Urothelium cell line (cell line): ENCODE results near the gene ENTR1.

ENCODE experiments used
- DNase-seq: peaks from one replicate; pipeline ENCODE4 v3.0.0; 2011; ENCODE audit warnings: low spot score, mixed read lengths
- FAIRE-seq: peaks from 2 replicates; lab custom pipeline; 2011; peaks lifted over from hg19 to GRCh38; lab: Jason Lieb, UNC

ENTR1 gene

GRCh38 chr9:136379401-136379800 is 31.0 kb downstream of the ENTR1 start:
- no peak for FAIRE-seq
- DNase-seq = no peak

GRCh38 chr9:136379003-136379287 is 31.5 kb downstream of the ENTR1 start:
- no peak for FAIRE-seq
- no peak for DNase-seq

GRCh38 chr9:136378170-136379002 is 32.0 kb downstream of the ENTR1 start:
- FAIRE-seq (no peak), DNase-seq (no peak)

DNA sequence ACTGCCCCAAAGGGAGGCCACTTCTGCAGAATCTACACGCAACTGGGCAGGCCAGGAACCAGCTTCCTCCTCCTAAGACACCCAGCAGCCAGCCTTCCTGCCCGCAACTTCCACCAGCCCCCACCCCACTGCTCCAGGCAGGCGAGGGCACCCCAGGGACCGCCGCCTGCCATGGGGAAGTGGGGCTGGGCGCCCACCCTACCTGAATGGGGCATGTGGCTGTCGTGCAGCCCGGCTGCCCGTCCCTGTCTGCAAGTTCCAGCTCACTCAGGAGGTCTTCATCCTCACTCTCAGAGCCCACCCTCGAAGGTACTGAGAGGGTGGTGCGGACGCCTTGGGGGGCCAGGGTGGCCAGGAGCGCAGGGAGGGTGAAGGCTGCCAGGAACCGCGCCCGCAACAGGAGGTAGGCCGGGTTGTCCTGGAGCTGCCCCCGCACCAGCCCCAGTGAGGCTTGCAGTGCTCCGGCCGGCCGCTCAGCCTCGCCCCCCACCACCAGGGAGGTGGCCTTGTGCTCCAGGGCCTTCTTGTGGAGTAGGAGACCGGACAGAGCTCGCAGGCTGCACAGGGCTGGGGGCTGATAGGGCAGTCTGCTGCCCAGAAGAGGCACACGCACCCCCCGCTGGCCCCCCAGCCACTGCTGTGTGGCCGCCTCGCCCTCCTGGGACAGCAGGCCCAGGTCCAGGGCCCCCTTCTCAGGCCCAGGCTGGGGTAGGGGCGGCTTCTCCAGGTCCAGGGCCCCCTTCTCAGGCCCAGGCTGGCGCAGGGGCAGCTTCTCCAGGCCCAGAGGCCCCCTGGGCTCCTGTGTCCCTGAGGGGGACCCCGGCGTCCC is 32.9 kb downstream of the ENTR1 start:
- FAIRE-seq (no peak), DNase-seq (no peak)

DNA sequence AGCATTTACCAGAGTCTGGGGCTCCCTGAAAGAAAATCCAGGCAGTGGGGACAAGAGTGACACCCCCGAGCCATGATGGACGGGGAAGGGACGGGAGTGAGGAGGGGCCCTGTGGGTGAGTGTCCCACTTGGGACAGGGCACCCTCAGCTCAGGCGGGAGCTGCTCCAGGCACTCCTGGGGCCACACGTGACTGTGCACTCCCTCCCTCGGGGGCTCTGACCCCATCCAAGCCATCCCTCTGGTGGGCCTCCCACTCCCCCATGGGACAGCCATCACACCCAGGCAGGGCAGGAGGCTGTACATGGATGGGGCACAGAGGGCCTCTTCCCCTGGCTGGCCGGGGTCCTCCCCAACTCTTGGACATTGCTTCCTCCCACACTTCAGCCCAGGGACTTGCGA is 34.0 kb downstream of the ENTR1 start:
- DNase-seq (no peak), FAIRE-seq (no peak)

- no peak for FAIRE-seq
- no peak for DNase-seq
These were observed 35.3 kb downstream of the ENTR1 start for GRCh38 chr9:136375096-136375495.

DNA sequence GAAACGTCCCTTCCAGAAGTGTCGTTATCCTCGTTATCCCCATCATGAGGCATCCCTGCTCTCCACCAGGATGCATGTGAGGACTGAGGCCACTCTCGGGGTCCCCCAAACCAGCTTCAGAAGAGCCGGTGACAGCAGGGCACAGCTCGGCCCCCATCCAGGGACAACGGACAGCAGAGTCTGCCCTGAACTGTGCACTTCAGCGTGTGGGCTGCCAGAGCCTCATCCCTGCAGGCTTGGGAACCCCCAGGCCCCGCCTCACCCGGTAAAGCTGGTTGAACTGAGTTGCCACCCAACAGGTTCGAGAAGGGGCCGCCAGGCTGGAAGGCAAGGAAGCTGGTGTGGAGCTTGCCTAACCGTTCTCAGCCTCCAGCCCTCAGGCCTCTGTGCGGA is 36.2 kb downstream of the ENTR1 start:
- no peak for DNase-seq
- FAIRE-seq = no peak

GRCh38 chr9:136373300-136374182 is 36.9 kb downstream of the ENTR1 start, which contains the start of gene CARD9:
TSS of gene CARD9 (minus strand) at chr9:136373669. CDS start at chr9:136372078, 1,591 bp downstream.
- DNase-seq = no peak
- FAIRE-seq = no peak

- FAIRE-seq (no peak), DNase-seq (no peak)
These were observed 37.7 kb downstream of the ENTR1 start for GRCh38 chr9:136372561-136373299.

GRCh38 chr9:136372006-136372405 is 38.4 kb downstream of the ENTR1 start:
- DNase-seq (no peak), FAIRE-seq (no peak)

- FAIRE-seq (no peak), DNase-seq (no peak)
These were observed 38.9 kb downstream of the ENTR1 start for GRCh38 chr9:136371533-136371880.

GRCh38 chr9:136370687-136371532 is 39.5 kb downstream of the ENTR1 start:
- FAIRE-seq (no peak), DNase-seq (no peak)

- FAIRE-seq = no peak
- no peak for DNase-seq
These were observed 40.4 kb downstream of the ENTR1 start for GRCh38 chr9:136370037-136370436.

DNA sequence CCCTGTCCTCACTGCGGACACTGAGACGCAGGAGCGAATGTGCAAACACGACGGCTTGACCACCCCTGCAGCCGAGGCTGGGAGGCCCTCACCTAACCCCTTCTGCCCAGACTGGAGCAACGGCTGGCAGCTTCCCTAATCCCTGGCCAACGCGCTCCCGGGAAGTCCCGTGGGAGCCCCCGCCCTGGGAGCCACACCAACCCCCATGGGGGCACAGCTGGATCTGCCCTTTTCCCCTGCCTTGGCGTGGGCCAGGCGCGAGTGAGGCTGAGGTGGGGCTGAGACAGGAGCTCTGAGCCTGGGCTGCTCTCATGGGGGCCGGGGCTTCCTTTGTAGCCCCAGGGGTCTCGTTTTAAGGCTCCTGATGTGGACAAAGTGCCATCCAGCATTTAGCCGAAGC is 42.2 kb downstream of the ENTR1 start:
- FAIRE-seq (no peak), DNase-seq (no peak)

- FAIRE-seq (no peak), DNase-seq (no peak)
These were observed 42.9 kb downstream of the ENTR1 start for GRCh38 chr9:136367296-136368145.

GRCh38 chr9:136366826-136367225 is 43.6 kb downstream of the ENTR1 start:
- DNase-seq (no peak), FAIRE-seq (no peak)

DNA sequence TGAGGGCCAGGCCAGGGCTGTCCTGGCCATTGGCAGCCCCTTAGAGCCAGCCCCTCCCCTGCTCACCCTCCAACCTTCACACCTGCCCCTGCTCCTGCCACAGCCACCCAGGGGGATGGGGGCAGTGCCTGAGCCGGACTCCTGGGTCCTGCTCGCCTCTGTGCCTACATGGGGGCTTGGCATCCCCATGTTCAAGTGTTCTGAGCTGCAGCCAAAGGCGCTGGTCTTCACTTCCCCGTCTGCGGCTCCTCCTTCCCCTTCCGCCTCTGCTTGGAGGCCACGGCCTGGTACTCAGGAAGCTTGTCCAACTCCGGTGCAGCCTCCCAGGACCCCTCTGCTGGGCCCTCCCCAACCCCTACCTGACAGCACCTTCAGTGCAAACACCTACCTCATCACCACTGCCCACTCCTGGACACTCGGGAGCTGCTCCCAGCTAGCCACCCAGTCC is 44.6 kb downstream of the ENTR1 start:
- DNase-seq = no peak
- no peak for FAIRE-seq

DNA sequence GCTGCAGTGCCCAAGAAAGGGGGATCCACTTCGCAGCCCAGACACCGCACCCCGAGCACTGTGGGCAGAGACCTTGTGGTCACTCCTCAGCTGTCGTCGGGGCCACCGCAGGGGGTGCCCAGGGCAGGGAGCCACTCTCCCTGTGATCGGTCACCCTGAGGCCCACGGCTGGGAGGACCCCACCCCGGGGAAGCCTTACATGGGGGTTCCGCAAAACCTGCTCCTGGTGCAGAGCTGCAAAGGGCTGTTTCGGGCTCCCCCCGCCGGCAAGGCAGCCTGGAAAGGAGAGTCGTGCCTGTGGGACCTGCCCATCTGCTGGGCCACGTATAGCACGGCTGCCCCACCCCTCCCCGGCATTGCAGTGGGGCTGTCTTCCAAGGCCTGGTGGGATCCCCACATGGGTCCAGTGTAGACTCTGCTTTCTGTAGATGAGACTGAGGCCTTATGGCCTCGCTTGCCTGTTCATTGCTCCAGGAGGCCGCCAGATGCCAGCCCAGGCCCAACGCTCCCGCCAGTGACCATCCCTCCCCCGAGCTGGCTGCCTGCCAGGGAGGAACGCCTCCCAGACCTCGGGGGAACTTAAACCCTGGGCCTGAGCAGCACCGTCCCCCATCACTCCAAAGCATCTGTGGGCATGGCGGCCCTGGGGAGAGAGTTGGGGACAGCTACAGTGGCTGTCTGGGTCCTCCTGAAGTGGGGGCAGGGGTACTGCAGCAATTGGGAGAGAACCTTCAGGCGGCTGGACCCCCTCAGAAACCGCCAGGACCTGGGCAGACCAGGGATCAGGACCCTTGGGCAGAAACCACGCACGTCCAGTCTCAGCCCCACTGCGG is 45.3 kb downstream of the ENTR1 start:
- FAIRE-seq (no peak), DNase-seq (no peak)
